Activated naive CD4-positive, alpha-beta T cell treated with anti-CD3 and anti-CD28 coated beads for 36 hours (primary cell): ENCODE measurements around the gene IFITM5. TPM values are rescaled to one million over a fixed set of nuclear protein-coding genes. Genes with fewer than 3 reads are reported as not detected.
"Not testable (repeated sequence)": the region's sequence is repeated elsewhere in the genome, so short reads cannot be mapped to it uniquely, and the experiment has no call there.

Experiments
- CTCF ChIA-PET: fragments of 350-600 bp; sonication (Branson Sonifier 250); formaldehyde crosslinking; loops from one replicate; lab custom pipeline; 2021; ENCODE audit warnings: antibody characterized with exemption; lab: Charles Lee
- DNase-seq: peaks from one replicate; pipeline ENCODE4 v3.0.0-alpha.2; 2020
- H3K27ac Mint-ChIP-seq: one replicate; pipeline ENCODE4 v1.8.0; 2021; ENCODE audit warnings: mild to moderate bottlenecking, mixed read lengths
- H3K27me3 Mint-ChIP-seq: one replicate; pipeline ENCODE4 v1.8.0; 2021; ENCODE audit warnings: low read depth, mixed read lengths
- H3K36me3 Mint-ChIP-seq: one replicate; pipeline ENCODE4 v1.8.0; 2021; ENCODE audit warnings: low read depth, mixed read lengths
- H3K4me1 Mint-ChIP-seq: one replicate; pipeline ENCODE4 v1.8.0; 2021; ENCODE audit warnings: low read depth, mixed read lengths
- H3K4me3 Mint-ChIP-seq: one replicate; pipeline ENCODE4 v1.8.0; 2021; ENCODE audit warnings: mild to moderate bottlenecking, moderate library complexity, mixed read lengths
- H3K9me3 Mint-ChIP-seq: one replicate; pipeline ENCODE4 v1.8.0; 2021; ENCODE audit warnings: mixed read lengths
- intact Hi-C: fragments of 100-400 bp; cut with micrococcal nuclease; formaldehyde crosslinking; loops from one replicate; pipeline ENCODE4 v1.15.1; 2023
- total RNA-seq, 2 experiments: library from RNA; stranded (reverse); gene quantifications; one replicate each; pipeline ENCODE4 v1.2.3, GENCODE V29; 2021

The IFITM5 gene
- total RNA-seq, 2 experiments from 2014 or later = not detected

GRCh38 chr11:272931-273198, 26.5 kb downstream of the IFITM5 start:
- CTCF ChIA-PET = no interaction called here
- Mint-ChIP-seq H3K4me1 (peaks cover 29% of the 10 kb centered on the region), H3K4me3 (no peak overlapping the region), H3K9me3 (peaks cover 14% of the 10 kb centered on the region), H3K36me3 (no peaks in the 10 kb centered on the region), H3K27me3 (no peaks in the 10 kb centered on the region), H3K27ac (no peak overlapping the region)
- no peak for DNase-seq
- intact Hi-C loops = no loop called here

- H3K27me3 Mint-ChIP-seq = no peaks in the 10 kb centered on the region
- H3K36me3 Mint-ChIP-seq = no peaks in the 10 kb centered on the region
- no peak overlapping the region for H3K4me3 Mint-ChIP-seq
- intact Hi-C loops = no loop called here
- CTCF ChIA-PET = interaction anchor here (1.2 kb wide), 1 partner anchor 8 kb away, joined by 3 read pairs; no protein-coding TSS in a partner anchor
- no peak for DNase-seq
- H3K9me3 Mint-ChIP-seq = peaks cover 12% of the 10 kb centered on the region
- H3K4me1 Mint-ChIP-seq = peaks cover 29% of the 10 kb centered on the region
- no peak overlapping the region for H3K27ac Mint-ChIP-seq
Observed at GRCh38 chr11:272195-272930, 27.0 kb downstream of the IFITM5 start.

- Mint-ChIP-seq H3K27me3 (no peaks in the 10 kb centered on the region), H3K27ac (no peak overlapping the region), H3K36me3 (no peaks in the 10 kb centered on the region), H3K4me3 (no peak overlapping the region), H3K9me3 (peaks cover 5% of the 10 kb centered on the region), H3K4me1 (peaks cover 34% of the 10 kb centered on the region)
- intact Hi-C loops = no loop called here
- no peak for DNase-seq
- CTCF ChIA-PET = interaction anchor here (1.2 kb wide), 1 partner anchor 10 kb away, joined by 3 read pairs; no protein-coding TSS in a partner anchor
Observed at GRCh38 chr11:271319-271715, 28.0 kb downstream of the IFITM5 start.

GRCh38 chr11:270451-271318, 28.6 kb downstream of the IFITM5 start:
- no peaks in the 10 kb centered on the region for H3K9me3 Mint-ChIP-seq
- intact Hi-C loops = no loop called here
- no peak for DNase-seq
- H3K4me3 Mint-ChIP-seq = no peak overlapping the region
- peaks cover 34% of the 10 kb centered on the region for H3K4me1 Mint-ChIP-seq
- peak overlapping the region; percentile 99 for H3K27ac Mint-ChIP-seq
- H3K36me3 Mint-ChIP-seq = no peaks in the 10 kb centered on the region
- CTCF ChIA-PET = interaction anchor here (0.7 to 1.2 kb wide), 2 partner anchors 10 to 375 kb away, joined by 3 read pairs; no protein-coding TSS in a partner anchor
- no peaks in the 10 kb centered on the region for H3K27me3 Mint-ChIP-seq

- Mint-ChIP-seq H3K4me1 (peaks cover 36% of the 10 kb centered on the region), H3K36me3 (no peaks in the 10 kb centered on the region), H3K27ac (peak overlapping the region; percentile 99), H3K27me3 (no peaks in the 10 kb centered on the region), H3K9me3 (no peaks in the 10 kb centered on the region), H3K4me3 (peak overlapping the region; percentile 89)
- intact Hi-C loops = loop anchor here (1.0 to 5.0 kb wide), 11 partner anchors 18 to 428 kb away; partner anchors contain the start of genes BET1L, DEAF1, IFITM1 and PSMD13
- DNase-seq = peak; percentile 80
- CTCF ChIA-PET = interaction anchor here (0.9 to 4.2 kb wide), 5 partner anchors 13 to 86 kb away, joined by 4 to 28 read pairs (median 6); no protein-coding TSS in a partner anchor
Observed at GRCh38 chr11:269146-269890, 30.0 kb downstream of the IFITM5 start.

GRCh38 chr11:268716-269145, 30.6 kb downstream of the IFITM5 start:
- Mint-ChIP-seq H3K4me1 (peaks cover 36% of the 10 kb centered on the region), H3K4me3 (peak overlapping the region; percentile 89), H3K27ac (peak overlapping the region; percentile 99)
- H3K36me3 Mint-ChIP-seq, H3K27me3 Mint-ChIP-seq, H3K9me3 Mint-ChIP-seq: not testable (repeated sequence)
- peak; percentile 74 for DNase-seq
- intact Hi-C loops = loop anchor here (1.0 to 5.0 kb wide), 11 partner anchors 18 to 429 kb away; partner anchors contain the start of genes BET1L, DEAF1, IFITM1 and PSMD13
- CTCF ChIA-PET = interaction anchor here (0.8 to 4.2 kb wide), 7 partner anchors 9 to 87 kb away, joined by 3 to 28 read pairs (median 4); partner anchors contain the start of gene NLRP6

GRCh38 chr11:267491-267994, 31.8 kb downstream of the IFITM5 start:
- intact Hi-C loops = loop anchor here (5.0 kb wide), 1 partner anchor 430 kb away; the partner anchor contains the start of genes DEAF1 and TMEM80
- Mint-ChIP-seq H3K9me3 (no peaks in the 10 kb centered on the region), H3K27ac (peak overlapping the region; percentile 99), H3K27me3 (no peaks in the 10 kb centered on the region), H3K4me1 (peaks cover 36% of the 10 kb centered on the region), H3K36me3 (no peaks in the 10 kb centered on the region), H3K4me3 (peak overlapping the region; percentile 89)
- CTCF ChIA-PET = interaction anchor here (0.5 to 4.2 kb wide), 8 partner anchors 10 to 478 kb away, joined by 3 to 28 read pairs (median 5); partner anchors contain the start of gene NLRP6
- DNase-seq = peak; percentile 78

GRCh38 chr11:266676-267439, 32.5 kb downstream of the IFITM5 start:
- Mint-ChIP-seq H3K4me3 (peak overlapping the region; percentile 72), H3K36me3 (no peaks in the 10 kb centered on the region), H3K9me3 (no peaks in the 10 kb centered on the region), H3K27me3 (no peaks in the 10 kb centered on the region), H3K27ac (peak overlapping the region; percentile 79), H3K4me1 (peaks cover 36% of the 10 kb centered on the region)
- DNase-seq = no peak
- CTCF ChIA-PET = interaction anchor here (1.0 to 4.2 kb wide), 5 partner anchors 11 to 182 kb away, joined by 4 to 28 read pairs (median 6); partner anchors contain the start of gene NLRP6
- intact Hi-C loops = loop anchor here (5.0 kb wide), 1 partner anchor 430 kb away; the partner anchor contains the start of genes DEAF1 and TMEM80

GRCh38 chr11:261624-262023, 37.7 kb downstream of the IFITM5 start:
- H3K4me3 Mint-ChIP-seq = no peak overlapping the region
- DNase-seq = no peak
- intact Hi-C loops = no loop called here
- no peaks in the 10 kb centered on the region for H3K9me3 Mint-ChIP-seq
- no peaks in the 10 kb centered on the region for H3K36me3 Mint-ChIP-seq
- CTCF ChIA-PET = interaction anchor here (0.7 to 2.0 kb wide), 3 partner anchors 8 to 44 kb away, joined by 3 to 6 read pairs (median 4); no protein-coding TSS in a partner anchor
- H3K27me3 Mint-ChIP-seq = no peaks in the 10 kb centered on the region
- H3K27ac Mint-ChIP-seq = no peak overlapping the region
- peaks cover 4% of the 10 kb centered on the region for H3K4me1 Mint-ChIP-seq

GRCh38 chr11:259413-259812, 39.9 kb downstream of the IFITM5 start:
- Mint-ChIP-seq H3K4me1 (no peaks in the 10 kb centered on the region), H3K27ac (no peak overlapping the region), H3K27me3 (no peaks in the 10 kb centered on the region), H3K9me3 (no peaks in the 10 kb centered on the region), H3K36me3 (no peaks in the 10 kb centered on the region), H3K4me3 (no peak overlapping the region)
- no peak for DNase-seq
- CTCF ChIA-PET = interaction anchor here (2.0 kb wide), 1 partner anchor 9 kb away, joined by 12 read pairs; no protein-coding TSS in a partner anchor
- intact Hi-C loops = no loop called here
